Breast epithelium (tissue), 4 donors: ENCODE data around the gene EIF5AL1. TPM values are rescaled to one million over a fixed set of nuclear protein-coding genes. Genes with fewer than 3 reads are reported as not detected.
"Not testable (repeated sequence)": the region's sequence is repeated elsewhere in the genome, so short reads cannot be mapped to it uniquely, and the experiment has no call there.

ENCODE experiments used
- DNase-seq, 2 donors: peaks; one replicate each; pipeline ENCODE4 v3.0.0-alpha.2; 2019; ENCODE audit warnings: low spot score in 2 of 2
- H3K27ac ChIP-seq, 2 donors: fragments of 200-600 bp; sonication (generic) in 1 of 2; one replicate each; pipeline ENCODE4 v1.5.1; 2016 to 2019; ENCODE audit warnings: mild to moderate bottlenecking in 1 of 2
- H3K27me3 ChIP-seq, 2 donors: fragments of 200-600 bp; sonication (generic) in 1 of 2; one replicate each; pipeline versions ENCODE4 v1.5.1 to v1.6.0; 2017 to 2019; ENCODE audit warnings: control low read depth in 1 of 2, mild to moderate bottlenecking in 1 of 2
- H3K36me3 ChIP-seq: fragments of 200-600 bp; one replicate; pipeline ENCODE4 v1.5.1; 2019
- H3K4me1 ChIP-seq, 2 donors: fragments of 200-600 bp; sonication (generic); one replicate each; pipeline ENCODE4 v1.5.1; 2016 to 2019; ENCODE audit warnings: control low read depth in 1 of 2
- H3K4me3 ChIP-seq, 3 donors: fragments of 200-600 bp; sonication (generic); 1 replicate in 2 of 3; 2 replicates in 1 of 3; pipeline ENCODE4 v1.5.1; 2016 to 2019; ENCODE audit warnings: mild to moderate bottlenecking in 3 of 3, moderate library complexity in 2 of 3
- H3K9me3 ChIP-seq, 2 donors: fragments of 200-600 bp; sonication (generic) in 1 of 2; one replicate each; pipeline ENCODE4 v1.5.1; 2016 to 2019; ENCODE audit warnings: control low read depth in 1 of 2
- CTCF ChIP-seq, 3 donors: fragments of 450-650 bp; IDR thresholded peaks; one replicate each; pipeline ENCODE4 v1.5.1; 2016 to 2017; ENCODE audit warnings: antibody characterized with exemption in 3 of 3, mild to moderate bottlenecking in 3 of 3, moderate library complexity in 3 of 3
- POLR2A ChIP-seq: fragments of 450-650 bp; IDR thresholded peaks from one replicate; pipeline ENCODE4 v1.6.1; 2016; ENCODE audit warnings: antibody characterized with exemption, mild to moderate bottlenecking, moderate library complexity
- POLR2AphosphoS5 ChIP-seq, 3 donors: sonication (generic); formaldehyde crosslinking; IDR thresholded peaks; one replicate each; pipeline ENCODE4 v1.6.1; 2017; ENCODE audit warnings: antibody characterized with exemption in 3 of 3
- intact Hi-C: fragments of 100-400 bp; cut with DNase I; formaldehyde crosslinking; loops from one replicate; pipeline ENCODE4 v1.15.1; 2023; ENCODE audit warnings: low total_unique reads
- total RNA-seq, 3 donors: library from RNA; depleted of rRNA; stranded (reverse); fragments of >200 nt; gene quantifications; one replicate each; pipeline ENCODE4 v1.1.0, GENCODE V29; 2016

Gene EIF5AL1
- total RNA-seq, 3 donors from 2014 or later: under 0.01 to 0.16 (median 0.15) TPM

GRCh38 chr10:79505829-79506228 is 6.5 kb upstream of the EIF5AL1 start:
- intact Hi-C loops: no loop called here
- H3K9me3 ChIP-seq: no peaks in the 10 kb centered on the region
- no peaks in the 10 kb centered on the region for H3K36me3 ChIP-seq
- H3K4me3 ChIP-seq: no peak overlapping the region
- no peaks in the 10 kb centered on the region for H3K4me1 ChIP-seq
- DNase-seq: no peak
- TF ChIP-seq POLR2A: no peak
- TF ChIP-seq CTCF (IDR thresholded peaks at IDR 0.05): no peak
- no peak for TF ChIP-seq POLR2AphosphoS5 (IDR thresholded peaks at IDR 0.05)
- no peaks in the 10 kb centered on the region for H3K27me3 ChIP-seq
- no peak overlapping the region for H3K27ac ChIP-seq

GRCh38 chr10:79507440-79508167 is 4.7 kb upstream of the EIF5AL1 start:
- no peak for TF ChIP-seq POLR2A
- no peak for TF ChIP-seq POLR2AphosphoS5 (IDR thresholded peaks at IDR 0.05)
- TF ChIP-seq CTCF (IDR thresholded peaks at IDR 0.05): no peak
- Histone ChIP-seq H3K4me3 (no peak overlapping the region), H3K4me1 (no peaks in the 10 kb centered on the region), H3K9me3 (no peaks in the 10 kb centered on the region), H3K36me3 (no peaks in the 10 kb centered on the region), H3K27me3 (no peaks in the 10 kb centered on the region), H3K27ac (no peak overlapping the region)
- intact Hi-C loops: no loop called here
- DNase-seq: no peak

- H3K27me3 ChIP-seq, H3K4me3 ChIP-seq, H3K36me3 ChIP-seq, H3K9me3 ChIP-seq, H3K4me1 ChIP-seq, H3K27ac ChIP-seq, intact Hi-C loops, DNase-seq: not testable (repeated sequence)
Measured at GRCh38 chr10:79508245-79508644, 4.1 kb upstream of the EIF5AL1 start.

GRCh38 chr10:79509306-79509933 is 2.9 kb upstream of the EIF5AL1 start:
- intact Hi-C loops, H3K27ac ChIP-seq, H3K9me3 ChIP-seq, H3K4me3 ChIP-seq, H3K4me1 ChIP-seq, H3K27me3 ChIP-seq, H3K36me3 ChIP-seq, DNase-seq: not testable (repeated sequence)

- H3K36me3 ChIP-seq, DNase-seq, intact Hi-C loops, H3K27me3 ChIP-seq, H3K9me3 ChIP-seq, H3K4me1 ChIP-seq, H3K4me3 ChIP-seq, H3K27ac ChIP-seq: not testable (repeated sequence)
Measured at GRCh38 chr10:79509934-79510508, 2.3 kb upstream of the EIF5AL1 start.

DNA sequence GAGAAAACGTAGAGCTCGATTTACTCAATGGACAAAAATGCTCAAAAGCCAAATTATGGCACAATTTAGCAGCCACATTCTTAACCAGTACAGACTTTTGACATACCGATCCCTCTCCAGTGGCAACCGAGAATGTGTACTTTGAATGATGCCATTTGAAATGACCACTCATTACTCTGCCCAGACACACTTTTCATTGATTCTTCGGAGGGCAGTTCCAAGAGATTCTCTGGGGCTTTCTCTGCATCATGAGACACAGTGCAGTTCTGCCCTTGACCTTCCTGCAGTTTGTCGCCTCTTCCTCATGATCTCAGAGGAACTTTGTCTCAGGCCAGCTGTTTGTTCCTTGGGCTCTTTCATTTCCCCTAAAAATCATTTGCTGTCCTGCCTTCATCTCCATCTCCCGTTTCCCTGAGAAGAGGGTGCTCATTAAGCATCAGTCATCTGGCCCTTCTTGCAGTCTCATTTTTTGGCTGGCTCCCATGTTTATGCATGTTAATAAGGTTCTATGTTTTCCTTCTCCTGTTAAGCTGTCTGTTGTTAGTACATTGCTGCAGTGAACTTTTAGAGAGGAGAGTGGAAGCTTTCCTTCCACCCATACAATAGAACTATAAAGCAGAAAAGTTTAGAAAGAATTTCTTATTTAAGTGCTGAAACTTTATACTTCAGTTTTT is 4.3 kb downstream of the EIF5AL1 start:
- H3K4me3 ChIP-seq, H3K4me1 ChIP-seq, H3K27ac ChIP-seq, H3K9me3 ChIP-seq, H3K27me3 ChIP-seq, intact Hi-C loops, H3K36me3 ChIP-seq, DNase-seq: not testable (repeated sequence)

DNA sequence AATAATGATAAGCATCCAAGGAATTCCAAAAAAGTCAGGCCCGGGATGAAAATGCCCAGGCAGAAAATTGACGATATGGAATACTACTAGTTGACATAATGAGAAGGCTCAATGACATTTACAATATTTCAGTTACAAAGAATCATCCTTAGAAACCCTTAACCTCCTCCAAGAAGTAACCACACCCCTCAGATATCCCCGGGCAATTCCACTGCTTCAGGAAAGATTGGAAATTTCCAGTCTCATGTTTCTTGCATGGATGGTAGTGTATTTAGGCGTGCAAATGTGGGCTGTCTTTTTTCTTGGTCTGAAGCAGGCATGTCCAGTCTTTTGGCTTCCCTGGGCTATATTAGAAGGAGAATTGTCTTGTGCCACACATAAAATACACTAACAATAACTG is 5.2 kb downstream of the EIF5AL1 start:
- not testable (repeated sequence) for H3K27me3 ChIP-seq

DNA sequence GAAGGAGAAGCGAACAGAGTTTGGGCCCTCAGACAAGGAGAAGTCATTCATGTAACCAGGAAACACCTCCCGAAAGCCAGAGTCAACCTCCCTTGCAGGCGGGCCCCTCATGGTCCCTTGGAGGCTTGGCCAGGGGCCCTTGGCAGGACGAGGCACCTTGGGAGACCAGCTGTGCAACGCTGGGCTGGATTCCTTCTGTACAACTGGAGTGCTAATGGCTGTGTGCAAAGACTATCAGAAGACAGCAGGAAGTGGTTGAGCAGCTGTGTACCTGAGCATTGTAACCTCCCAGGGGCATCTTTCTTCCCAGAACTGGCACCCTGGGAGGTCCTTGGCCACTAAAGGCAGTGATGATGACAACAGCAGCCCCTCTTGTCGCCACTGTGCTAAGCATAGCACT is 9.4 kb downstream of the EIF5AL1 start:
- H3K36me3 ChIP-seq, intact Hi-C loops, H3K4me3 ChIP-seq: not testable (repeated sequence)

More for the DNA sequence above, 5.2 kb downstream of the EIF5AL1 start:
- H3K9me3 ChIP-seq, H3K27ac ChIP-seq, intact Hi-C loops, DNase-seq, H3K36me3 ChIP-seq, H3K4me1 ChIP-seq, H3K4me3 ChIP-seq: not testable (repeated sequence)

GRCh38 chr10:79522464-79522863 is 10.1 kb downstream of the EIF5AL1 start:
- H3K4me1 ChIP-seq, H3K27me3 ChIP-seq, H3K36me3 ChIP-seq, H3K9me3 ChIP-seq, intact Hi-C loops, H3K4me3 ChIP-seq, H3K27ac ChIP-seq, DNase-seq: not testable (repeated sequence)

More for the DNA sequence above, 9.4 kb downstream of the EIF5AL1 start:
- not testable (repeated sequence) for H3K9me3 ChIP-seq, H3K27ac ChIP-seq, H3K4me1 ChIP-seq, H3K27me3 ChIP-seq, DNase-seq

GRCh38 chr10:79523157-79523853 is 11.0 kb downstream of the EIF5AL1 start:
- H3K27me3 ChIP-seq, H3K4me1 ChIP-seq, DNase-seq, intact Hi-C loops, H3K9me3 ChIP-seq, H3K4me3 ChIP-seq, H3K36me3 ChIP-seq, H3K27ac ChIP-seq: not testable (repeated sequence)
